Mesendoderm (in vitro differentiated cells): Measurements from ENCODE around the gene SRC.
"Not testable (repeated sequence)": the region's sequence is repeated elsewhere in the genome, so short reads cannot be mapped to it uniquely, and the experiment has no call there.

Experiments
- DNase-seq: peaks from one replicate; pipeline ENCODE4 v3.0.0; 2013
- H2AK5ac ChIP-seq: 2 replicates; pipeline ENCODE4 v1.6.1; 2013; ENCODE audit warnings: low read length, inconsistent platforms
- H2BK120ac ChIP-seq: 2 replicates; pipeline ENCODE4 v1.6.1; 2013; ENCODE audit warnings: low read depth, mild to moderate bottlenecking, low read length, moderate library complexity, mixed read lengths
- H2BK15ac ChIP-seq: replicated peaks from 2 replicates; pipeline ENCODE4 v1.6.1; 2013; ENCODE audit warnings: low read depth, mild to moderate bottlenecking, moderate library complexity
- H2BK5ac ChIP-seq: 2 replicates; pipeline ENCODE4 v1.6.1; 2013; ENCODE audit warnings: low read length, inconsistent platforms
- H3K18ac ChIP-seq: 2 replicates; pipeline ENCODE4 v1.6.1; 2013; ENCODE audit warnings: mild to moderate bottlenecking, low read length, mixed read lengths
- H3K23ac ChIP-seq: one replicate; pipeline ENCODE4 v1.6.1; 2013; ENCODE audit warnings: low read length
- H3K27ac ChIP-seq: 2 replicates; pipeline ENCODE4 v1.5.1; 2013; ENCODE audit warnings: low read depth, mild to moderate bottlenecking, inconsistent platforms, low read length, moderate library complexity
- H3K27me3 ChIP-seq: 2 replicates; pipeline ENCODE4 v1.6.1; 2013; ENCODE audit warnings: low read length, control low read depth, mild to moderate bottlenecking, inconsistent platforms; ENCODE audit not compliant: insufficient read depth, poor library complexity
- H3K36me3 ChIP-seq: 2 replicates; pipeline ENCODE4 v1.6.1; 2013; ENCODE audit warnings: low read length, inconsistent platforms; ENCODE audit not compliant: control insufficient read depth, insufficient read depth
- H3K4ac ChIP-seq: one replicate; pipeline ENCODE4 v1.6.1; 2013; ENCODE audit warnings: low read depth, mild to moderate bottlenecking, low read length, moderate library complexity
- H3K4me1 ChIP-seq: 2 replicates; pipeline ENCODE4 v1.6.1; 2013; ENCODE audit warnings: low read depth, low read length, inconsistent platforms; ENCODE audit not compliant: control insufficient read depth
- H3K4me2 ChIP-seq: 2 replicates; pipeline ENCODE4 v1.6.1; 2013; ENCODE audit warnings: low read length
- H3K4me3 ChIP-seq: 2 replicates; pipeline ENCODE4 v1.5.1; 2013; ENCODE audit warnings: mild to moderate bottlenecking, low read length
- H3K56ac ChIP-seq: one replicate; pipeline ENCODE4 v1.6.1; 2013; ENCODE audit warnings: low read length
- H3K79me1 ChIP-seq: 2 replicates; pipeline ENCODE4 v1.6.1; 2013; ENCODE audit warnings: low read length, inconsistent platforms
- H3K79me2 ChIP-seq: 2 replicates; pipeline ENCODE4 v1.6.1; 2013; ENCODE audit warnings: mild to moderate bottlenecking, low read length; ENCODE audit not compliant: control insufficient read depth, insufficient read depth
- H3K9ac ChIP-seq: 2 replicates; pipeline ENCODE4 v1.6.1; 2013; ENCODE audit warnings: low read length, inconsistent platforms
- H4K5ac ChIP-seq: one replicate; pipeline ENCODE4 v1.6.1; 2013; ENCODE audit warnings: low read length
- H4K8ac ChIP-seq: one replicate; pipeline ENCODE4 v1.6.1; 2013; ENCODE audit warnings: low read depth, mild to moderate bottlenecking, control low read depth, low read length, moderate library complexity
- WGBS: extraction: QIAGEN DNeasy Blood & Tissue Kit; methylation state at CpG from one replicate; pipeline ENCODE4 v1.1.7; 2013; ENCODE audit warnings: low lambda C conversion rate, missing lambda C conversion rate; ENCODE audit not compliant: insufficient coverage; ENCODE audit errors: extremely low coverage; 5-methylcytosine and 5-hydroxymethylcytosine counted together

The SRC gene

GRCh38 chr20:37369846-37370245, 23.9 kb downstream of the SRC start:
- H3K4me1 ChIP-seq = no peaks in the 10 kb centered on the region
- WGBS = no CpG with 5 or more reads among the region's 8 CpGs

GRCh38 chr20:37371845-37372244, 25.9 kb downstream of the SRC start:
- not testable (repeated sequence) for H3K4me1 ChIP-seq, H3K4ac ChIP-seq, H3K18ac ChIP-seq, H4K8ac ChIP-seq, H3K4me2 ChIP-seq, H2BK5ac ChIP-seq, H4K5ac ChIP-seq, H3K23ac ChIP-seq, H2AK5ac ChIP-seq, DNase-seq, H3K36me3 ChIP-seq, H3K56ac ChIP-seq, H3K9ac ChIP-seq, H3K27me3 ChIP-seq, H2BK120ac ChIP-seq, H3K79me1 ChIP-seq, H3K79me2 ChIP-seq, H3K27ac ChIP-seq, H2BK15ac ChIP-seq, H3K4me3 ChIP-seq
- no CpG with 5 or more reads among the region's 9 CpGs for WGBS

More at GRCh38 chr20:37369846-37370245, 23.9 kb downstream of the SRC start:
- Histone ChIP-seq H3K79me1 (no peaks in the 10 kb centered on the region), H3K79me2 (no peaks in the 10 kb centered on the region), H3K4me3 (no peak overlapping the region), H3K56ac (no peak overlapping the region), H2BK120ac (no peak overlapping the region), H3K4me2 (no peak overlapping the region), H3K4ac (no peak overlapping the region), H3K9ac (no peak overlapping the region), H3K27me3 (no peaks in the 10 kb centered on the region), H2AK5ac (no peak overlapping the region), H3K36me3 (peaks cover 8% of the 10 kb centered on the region), H4K8ac (no peak overlapping the region), H2BK15ac (no peak overlapping the region), H4K5ac (no peak overlapping the region), H3K18ac (no peak overlapping the region), H3K23ac (no peak overlapping the region), H3K27ac (no peak overlapping the region), H2BK5ac (no peak overlapping the region)
- no peak for DNase-seq

GRCh38 chr20:37372441-37372840, 26.5 kb downstream of the SRC start:
- no peak overlapping the region for H3K56ac ChIP-seq
- no peak overlapping the region for H3K27ac ChIP-seq
- no peak overlapping the region for H2BK120ac ChIP-seq
- H3K36me3 ChIP-seq = peaks cover 1% of the 10 kb centered on the region
- no peak overlapping the region for H3K4me3 ChIP-seq
- no peak overlapping the region for H3K4me2 ChIP-seq
- H2AK5ac ChIP-seq = no peak overlapping the region
- peaks cover 5% of the 10 kb centered on the region for H3K79me2 ChIP-seq
- H4K5ac ChIP-seq = no peak overlapping the region
- no peak overlapping the region for H3K9ac ChIP-seq
- H3K27me3 ChIP-seq = no peaks in the 10 kb centered on the region
- H3K4me1 ChIP-seq = no peaks in the 10 kb centered on the region
- H3K79me1 ChIP-seq = peaks cover 9% of the 10 kb centered on the region
- H2BK15ac ChIP-seq = no peak overlapping the region
- no peak overlapping the region for H2BK5ac ChIP-seq
- no peak for DNase-seq
- H3K23ac ChIP-seq = no peak overlapping the region
- H3K4ac ChIP-seq = no peak overlapping the region
- no peak overlapping the region for H4K8ac ChIP-seq
- no CpG with 5 or more reads among the region's 3 CpGs for WGBS
- no peak overlapping the region for H3K18ac ChIP-seq

GRCh38 chr20:37373020-37373598, 27.2 kb downstream of the SRC start:
- Histone ChIP-seq H3K9ac (no peak overlapping the region), H3K36me3 (peaks cover 1% of the 10 kb centered on the region), H3K23ac (no peak overlapping the region), H4K8ac (no peak overlapping the region), H4K5ac (no peak overlapping the region), H3K79me2 (peaks cover 5% of the 10 kb centered on the region), H3K4me2 (no peak overlapping the region), H3K4ac (no peak overlapping the region), H3K79me1 (peaks cover 9% of the 10 kb centered on the region), H2BK5ac (no peak overlapping the region), H3K18ac (no peak overlapping the region), H3K27me3 (no peaks in the 10 kb centered on the region), H2BK120ac (no peak overlapping the region), H3K4me3 (no peak overlapping the region), H3K27ac (no peak overlapping the region), H2BK15ac (no peak overlapping the region), H3K4me1 (no peaks in the 10 kb centered on the region), H2AK5ac (no peak overlapping the region), H3K56ac (no peak overlapping the region)
- no peak for DNase-seq
- no CpG with 5 or more reads among the region's 10 CpGs for WGBS

DNA sequence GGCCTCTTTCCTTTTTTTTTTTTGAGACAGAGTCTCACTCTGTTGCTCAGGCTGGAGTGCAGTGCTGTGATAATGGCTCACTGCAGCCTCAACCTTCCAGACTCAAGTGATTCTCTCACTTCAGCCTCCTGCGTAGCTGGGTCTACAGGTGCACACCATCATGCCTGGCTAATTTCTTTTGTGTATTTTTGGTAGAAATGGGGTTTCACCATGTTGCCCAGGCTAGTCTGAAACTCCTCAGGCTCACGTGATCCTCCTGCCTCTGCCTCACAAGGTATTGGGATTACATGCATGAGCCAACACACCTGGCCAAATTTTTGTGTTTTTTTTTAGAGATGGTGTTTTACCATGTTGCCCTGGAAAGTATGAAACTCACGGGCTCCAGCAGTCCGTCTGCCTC, 29.3 kb downstream of the SRC start:
- Histone ChIP-seq H2BK120ac (no peak overlapping the region), H3K4me2 (no peak overlapping the region), H3K4ac (no peak overlapping the region), H3K4me3 (no peak overlapping the region), H2AK5ac (no peak overlapping the region), H3K79me2 (peaks cover 5% of the 10 kb centered on the region), H4K5ac (no peak overlapping the region), H3K23ac (no peak overlapping the region), H3K4me1 (no peaks in the 10 kb centered on the region), H3K56ac (no peak overlapping the region), H3K36me3 (peaks cover 1% of the 10 kb centered on the region), H2BK15ac (no peak overlapping the region), H3K27ac (no peak overlapping the region), H3K27me3 (no peaks in the 10 kb centered on the region), H3K18ac (no peak overlapping the region), H3K9ac (no peak overlapping the region), H3K79me1 (peaks cover 12% of the 10 kb centered on the region), H2BK5ac (no peak overlapping the region), H4K8ac (no peak overlapping the region)
- no CpG with 5 or more reads among the region's 4 CpGs for WGBS
- no peak for DNase-seq

DNA sequence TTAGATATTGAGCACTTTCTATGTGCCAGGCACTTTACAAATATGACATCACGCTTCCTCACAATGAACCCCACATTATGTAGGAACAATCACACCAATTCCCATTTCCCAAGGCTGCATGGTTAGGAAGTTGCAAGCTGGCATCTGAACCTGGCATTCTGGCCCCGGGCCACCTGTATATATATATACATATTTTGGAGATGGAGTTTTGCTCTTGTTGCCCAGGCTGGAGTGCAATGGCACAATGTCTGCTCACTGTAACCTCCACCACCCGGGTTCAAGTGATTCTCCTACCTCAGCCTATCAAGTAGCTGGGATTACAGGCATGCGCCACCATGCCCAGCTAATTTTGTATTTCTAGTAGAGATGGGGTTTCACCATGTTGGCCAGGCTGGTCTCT, 30.4 kb downstream of the SRC start:
- Histone ChIP-seq H2BK120ac (no peak overlapping the region), H3K4me2 (no peak overlapping the region), H4K5ac (no peak overlapping the region), H3K27ac (no peak overlapping the region), H3K23ac (no peak overlapping the region), H2BK15ac (no peak overlapping the region), H3K56ac (no peak overlapping the region), H3K18ac (no peak overlapping the region), H3K79me1 (peaks cover 12% of the 10 kb centered on the region), H3K9ac (no peak overlapping the region), H3K36me3 (peaks cover 1% of the 10 kb centered on the region), H3K4ac (no peak overlapping the region), H3K27me3 (no peaks in the 10 kb centered on the region), H3K79me2 (peaks cover 5% of the 10 kb centered on the region), H2AK5ac (no peak overlapping the region), H4K8ac (no peak overlapping the region), H2BK5ac (no peak overlapping the region), H3K4me3 (no peak overlapping the region), H3K4me1 (no peaks in the 10 kb centered on the region)
- WGBS = no CpG with 5 or more reads among the region's 4 CpGs
- no peak for DNase-seq
